ENCODE measurements around the gene CACNA2D4. TPM values are rescaled to one million over a fixed set of nuclear protein-coding genes. Genes with fewer than 3 reads are reported as not detected.
"Not testable (repeated sequence)": the region's sequence is repeated elsewhere in the genome, so short reads cannot be mapped to it uniquely, and the experiment has no call there.

The CACNA2D4 gene
- 1 to 10 TPM in 5 of 6 donors, under 1 TPM in 1; 0.46 to 3.6 (median 2.7) TPM for polyA plus RNA-seq (ENCODE audit: low read depth in 6 of 6)

DNA sequence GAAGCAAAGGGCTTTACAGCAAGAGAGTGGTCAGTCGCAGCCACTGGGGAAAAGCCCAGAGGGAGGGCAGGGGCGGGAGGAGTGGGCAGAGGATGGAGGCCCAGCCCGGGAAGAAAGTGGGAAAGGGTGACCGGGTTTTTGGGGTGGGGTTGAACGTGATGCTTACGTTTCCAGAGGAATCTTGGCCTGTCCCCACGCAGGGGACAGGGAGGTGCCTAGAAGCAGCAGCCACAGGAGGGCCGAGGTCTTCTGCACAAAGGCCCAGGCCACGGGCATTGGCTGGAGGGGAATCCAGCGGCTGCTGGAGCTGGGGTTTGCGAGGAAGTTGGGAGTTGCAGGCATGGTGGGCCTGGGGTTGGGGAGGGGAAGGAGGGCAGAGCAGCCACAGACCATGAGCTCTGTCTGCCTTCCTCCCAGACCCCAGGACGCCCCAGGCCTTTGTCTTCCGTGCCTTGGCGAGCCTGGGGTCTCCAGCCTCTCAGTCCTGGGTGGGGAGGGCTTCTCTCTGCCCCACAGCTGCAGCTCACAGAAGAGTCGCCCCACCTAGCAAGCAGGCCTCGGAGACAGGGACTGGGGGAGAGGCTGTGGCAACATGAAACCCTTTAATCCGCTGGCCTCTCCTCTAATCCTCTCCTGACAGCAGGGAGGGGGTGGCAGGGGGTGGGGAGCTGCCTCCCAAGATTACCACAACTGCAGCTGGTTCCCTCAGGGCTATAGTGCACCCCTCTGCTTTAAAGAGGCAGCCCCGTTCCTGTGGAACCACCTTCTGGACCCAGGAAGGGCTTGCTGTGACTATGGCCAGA is at the start of gene CACNA2D4:
Gene CACNA2D4, minus strand, starts transcription at position 572 of the 803 bp plus-strand sequence. Its CDS starts 179 bp downstream, at position 393.
- DNase-seq (no peak), ATAC-seq (ENCODE audit: low read depth in 2 of 2) (peak; percentile 7 to 11)
- Mint-ChIP-seq H3K27ac (peak within 1 kb of the TSS; percentile 94 to 100 (median 96)), H3K4me3 (peak within 1 kb of the TSS; percentile 92 to 99 (median 97)), H3K4me1 (peaks cover 39 to 57% (median 53%) of the 10 kb centered on the region in 3 donors), H3K9me3 (no peaks in the 10 kb centered on the region), H3K27me3 (peaks cover 0 to 19% (median 16%) of the 10 kb centered on the region in 3 donors), H3K36me3 (peaks cover 5 to 17% of the 10 kb centered on the region in 2 donors)

GRCh38 chr12:1966561-1967226 is 48.2 kb upstream of the CACNA2D4 start:
- H3K36me3 Mint-ChIP-seq = peaks cover 12 to 16% of the 10 kb centered on the region in 2 donors
- H3K9me3 Mint-ChIP-seq = no peaks in the 10 kb centered on the region
- H3K4me1 Mint-ChIP-seq = no peaks in the 10 kb centered on the region
- H3K27ac Mint-ChIP-seq = no peak overlapping the region
- no peaks in the 10 kb centered on the region for H3K27me3 Mint-ChIP-seq
- H3K4me3 Mint-ChIP-seq = no peak overlapping the region
- no peak for ATAC-seq (ENCODE audit: low read depth in 2 of 2)
- no peak for DNase-seq

DNA sequence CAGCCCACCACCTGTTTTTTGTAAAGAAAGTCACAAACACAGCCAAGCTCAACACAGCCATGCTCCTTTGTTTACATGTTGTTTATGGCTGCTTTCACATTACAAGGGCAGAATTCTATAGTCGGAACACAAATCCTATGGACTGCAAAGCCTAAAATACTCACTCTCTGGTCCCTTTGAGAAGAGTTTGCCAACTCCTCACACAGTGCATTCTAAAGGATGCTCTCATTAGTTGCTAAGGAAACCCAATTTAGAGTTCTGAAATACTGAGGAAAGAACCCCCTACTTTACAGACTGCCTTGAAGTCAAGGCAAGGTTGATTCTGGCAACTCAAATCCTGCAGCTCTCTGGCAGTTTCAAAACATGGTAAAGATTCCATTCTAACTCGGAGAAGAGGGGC is 47.5 kb upstream of the CACNA2D4 start:
- Mint-ChIP-seq H3K36me3 (peaks cover 20 to 22% of the 10 kb centered on the region in 2 donors), H3K27me3 (no peaks in the 10 kb centered on the region), H3K27ac (no peak overlapping the region), H3K4me1 (no peaks in the 10 kb centered on the region), H3K4me3 (no peak overlapping the region), H3K9me3 (no peaks in the 10 kb centered on the region)
- ATAC-seq (ENCODE audit: low read depth in 2 of 2) = no peak
- DNase-seq = no peak

GRCh38 chr12:1962051-1963020 is 43.9 kb upstream of the CACNA2D4 start:
- H3K36me3 Mint-ChIP-seq = peaks cover 35 to 39% of the 10 kb centered on the region in 2 donors

DNA sequence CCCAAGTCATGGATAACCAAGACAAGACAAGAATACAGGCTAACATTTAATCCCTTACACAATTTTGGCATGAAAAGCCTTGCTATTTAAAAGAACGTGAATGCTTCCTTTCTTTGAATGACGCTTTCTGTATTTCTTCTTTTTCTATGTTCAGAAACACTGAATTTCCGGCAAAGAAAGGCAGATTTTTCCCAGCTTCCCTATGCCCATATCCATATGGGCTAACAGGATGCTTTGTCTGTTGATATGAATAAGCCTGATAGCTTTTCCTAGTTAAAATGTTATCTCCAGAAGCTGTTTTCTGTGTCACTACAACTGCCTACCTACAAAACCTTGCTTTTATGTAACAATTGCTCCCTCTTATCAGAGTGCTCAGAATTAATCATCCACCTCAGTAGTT is 38.3 kb upstream of the CACNA2D4 start:
- Mint-ChIP-seq H3K36me3 (peaks cover 27 to 31% of the 10 kb centered on the region in 2 donors), H3K27ac (peak overlapping the region in 1 of 6 donors; percentile 63), H3K4me3 (no peak overlapping the region), H3K4me1 (no peaks in the 10 kb centered on the region), H3K9me3 (peaks cover 0 to 5% (median 3%) of the 10 kb centered on the region in 7 donors), H3K27me3 (no peaks in the 10 kb centered on the region)
- ATAC-seq (ENCODE audit: low read depth in 2 of 2) (no peak), DNase-seq (no peak)

More at GRCh38 chr12:1962051-1963020, 43.9 kb upstream of the CACNA2D4 start:
- Mint-ChIP-seq H3K9me3 (peaks cover 0 to 5% (median 3%) of the 10 kb centered on the region in 7 donors), H3K27me3 (no peaks in the 10 kb centered on the region), H3K4me1 (no peaks in the 10 kb centered on the region), H3K27ac (peak overlapping the region in 3 of 6 donors; percentile 34 to 60 (median 39)), H3K4me3 (no peak overlapping the region)
- ATAC-seq (ENCODE audit: low read depth in 2 of 2) (no peak), DNase-seq (no peak)

DNA sequence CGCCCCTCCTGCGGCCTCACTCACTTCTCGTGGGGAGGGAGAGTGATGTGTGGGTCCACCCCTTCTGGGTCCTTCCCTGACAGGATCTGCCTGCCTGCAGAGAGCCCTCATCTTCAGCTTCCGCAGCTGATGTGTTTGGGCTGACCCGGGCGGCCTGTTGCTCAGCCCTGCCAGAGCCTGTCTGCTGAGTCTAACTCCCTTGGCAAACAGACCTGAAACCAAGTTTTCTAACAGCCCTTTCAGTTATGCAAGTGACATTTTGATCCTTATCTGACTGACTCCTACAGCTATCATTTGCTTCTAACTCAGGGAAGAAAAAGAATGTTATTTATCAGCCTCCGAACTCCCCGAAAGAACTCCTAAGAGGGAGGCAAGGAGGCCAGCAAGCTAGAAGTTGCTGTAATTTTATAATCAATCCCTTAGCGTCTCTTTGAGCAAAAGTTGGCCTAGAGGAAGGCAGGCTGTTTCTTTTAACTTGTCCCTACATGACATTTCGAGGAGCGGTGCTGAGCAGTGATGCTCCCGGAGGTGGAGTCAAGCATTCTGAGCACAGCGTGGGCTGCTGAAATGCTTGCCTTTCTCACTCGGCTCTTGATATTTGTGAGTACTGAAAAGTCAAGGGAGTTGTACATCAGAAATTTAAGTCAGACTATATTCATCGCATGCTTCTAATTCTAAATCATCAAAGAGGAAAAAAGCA is 31.5 kb upstream of the CACNA2D4 start:
- Mint-ChIP-seq H3K27ac (peak overlapping the region in 2 of 6 donors; percentile 42 to 60), H3K9me3 (peaks cover 0 to 8% (median 0%) of the 10 kb centered on the region in 7 donors), H3K4me1 (no peaks in the 10 kb centered on the region), H3K27me3 (no peaks in the 10 kb centered on the region), H3K4me3 (no peak overlapping the region), H3K36me3 (peaks cover 40 to 43% of the 10 kb centered on the region in 2 donors)
- DNase-seq (no peak), ATAC-seq (ENCODE audit: low read depth in 2 of 2) (no peak)

- peaks cover 0 to 8% (median 0%) of the 10 kb centered on the region in 7 donors for H3K9me3 Mint-ChIP-seq
- ATAC-seq (ENCODE audit: low read depth in 2 of 2) = no peak
- H3K4me3 Mint-ChIP-seq = no peak overlapping the region
- H3K27ac Mint-ChIP-seq = no peak overlapping the region
- no peaks in the 10 kb centered on the region for H3K4me1 Mint-ChIP-seq
- DNase-seq = no peak
- no peaks in the 10 kb centered on the region for H3K27me3 Mint-ChIP-seq
- H3K36me3 Mint-ChIP-seq = peaks cover 43 to 51% of the 10 kb centered on the region in 2 donors
These were observed 30.4 kb upstream of the CACNA2D4 start for GRCh38 chr12:1948883-1949282.

- H3K4me3 Mint-ChIP-seq = no peak overlapping the region
- H3K4me1 Mint-ChIP-seq = no peaks in the 10 kb centered on the region
- no peak overlapping the region for H3K27ac Mint-ChIP-seq
- peaks cover 0 to 8% (median 0%) of the 10 kb centered on the region in 7 donors for H3K9me3 Mint-ChIP-seq
- H3K27me3 Mint-ChIP-seq = no peaks in the 10 kb centered on the region
- DNase-seq (no peak), ATAC-seq (ENCODE audit: low read depth in 2 of 2) (no peak)
- H3K36me3 Mint-ChIP-seq = peaks cover 48 to 49% of the 10 kb centered on the region in 2 donors
These were observed 28.6 kb upstream of the CACNA2D4 start for GRCh38 chr12:1947081-1947480.

DNA sequence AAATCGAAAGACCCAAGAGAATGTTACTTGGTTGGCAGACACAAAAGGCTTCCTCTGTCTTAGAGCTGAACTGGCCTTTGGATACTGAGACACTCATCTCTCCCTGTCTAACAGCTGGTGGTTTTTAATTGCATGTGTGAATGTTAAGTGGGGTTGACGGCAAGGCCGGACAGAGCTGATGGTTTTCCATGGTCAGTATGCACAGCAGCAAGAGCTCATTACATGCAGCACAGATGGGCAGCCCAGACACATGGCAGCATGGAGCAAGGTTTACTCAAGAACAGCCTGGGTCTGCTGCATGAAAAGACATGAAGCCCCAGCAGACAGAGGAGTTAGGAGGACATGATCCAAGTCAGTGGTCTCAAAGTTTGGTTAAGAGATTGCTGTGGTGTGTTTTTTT is 27.8 kb upstream of the CACNA2D4 start:
- no peak for ATAC-seq (ENCODE audit: low read depth in 2 of 2)
- Mint-ChIP-seq H3K36me3 (peaks cover 49 to 50% of the 10 kb centered on the region in 2 donors), H3K27me3 (no peaks in the 10 kb centered on the region), H3K27ac (peak overlapping the region in 1 of 6 donors; percentile 3), H3K9me3 (peaks cover 0 to 8% (median 0%) of the 10 kb centered on the region in 7 donors), H3K4me3 (no peak overlapping the region), H3K4me1 (no peaks in the 10 kb centered on the region)
- no peak for DNase-seq

- not testable (repeated sequence) for H3K9me3 Mint-ChIP-seq; ATAC-seq (ENCODE audit: low read depth in 2 of 2)
These were observed 27.1 kb upstream of the CACNA2D4 start for GRCh38 chr12:1945502-1945901.

DNA sequence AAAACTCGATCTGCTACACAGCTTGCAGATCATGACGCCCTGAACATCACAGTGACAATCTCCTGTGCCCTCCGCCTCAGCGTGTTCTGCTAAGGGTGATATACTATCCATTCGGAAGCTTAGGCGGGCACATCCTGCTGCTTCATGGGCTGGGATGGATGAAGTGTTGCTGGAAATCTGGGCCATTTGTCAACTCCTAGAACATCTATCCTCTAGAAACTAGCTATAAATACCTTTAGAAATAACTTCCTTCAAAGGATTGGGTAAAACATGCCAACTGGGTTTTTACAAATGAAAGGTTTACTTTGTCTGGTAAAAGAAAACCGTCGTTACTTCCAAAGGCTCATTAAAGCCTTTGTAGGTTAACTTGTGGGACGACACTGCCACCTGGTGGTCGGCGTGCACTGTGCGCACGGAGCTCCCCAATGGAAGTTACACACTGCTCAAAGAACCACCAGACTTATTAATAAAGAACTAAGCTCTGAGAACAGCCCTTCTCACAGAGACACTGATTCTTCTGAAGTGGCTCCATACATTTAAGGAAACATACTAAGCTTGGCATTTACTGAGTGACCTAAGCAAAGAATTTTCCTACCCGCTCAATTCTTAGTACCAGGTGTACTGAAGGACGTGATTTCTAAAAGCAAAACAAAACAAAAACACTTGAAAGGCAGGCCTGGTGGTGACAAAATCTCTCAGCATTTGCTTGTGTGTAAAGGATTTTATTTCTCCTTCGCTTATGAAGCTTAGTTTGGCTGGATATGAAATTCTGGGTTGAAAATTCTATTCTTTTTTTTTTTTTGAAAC is 21.6 kb upstream of the CACNA2D4 start:
- H3K9me3 Mint-ChIP-seq = peaks cover 0 to 1% (median 0%) of the 10 kb centered on the region in 7 donors
- ATAC-seq (ENCODE audit: low read depth in 2 of 2) (peak; percentile 99 to 100), DNase-seq (peak; percentile 80)
- peak overlapping the region in 1 of 8 donors; percentile 12 for H3K4me3 Mint-ChIP-seq
- peaks cover 6 to 9% (median 7%) of the 10 kb centered on the region in 3 donors for H3K4me1 Mint-ChIP-seq
- peaks cover 17 to 29% of the 10 kb centered on the region in 2 donors for H3K36me3 Mint-ChIP-seq
- H3K27me3 Mint-ChIP-seq = no peaks in the 10 kb centered on the region
- peak overlapping the region in 1 of 6 donors; percentile 43 for H3K27ac Mint-ChIP-seq

More at GRCh38 chr12:1945502-1945901, 27.1 kb upstream of the CACNA2D4 start:
- H3K4me3 Mint-ChIP-seq, H3K4me1 Mint-ChIP-seq, H3K27ac Mint-ChIP-seq, DNase-seq, H3K27me3 Mint-ChIP-seq: not testable (repeated sequence)
- H3K36me3 Mint-ChIP-seq = peaks cover 54 to 56% of the 10 kb centered on the region in 2 donors

DNA sequence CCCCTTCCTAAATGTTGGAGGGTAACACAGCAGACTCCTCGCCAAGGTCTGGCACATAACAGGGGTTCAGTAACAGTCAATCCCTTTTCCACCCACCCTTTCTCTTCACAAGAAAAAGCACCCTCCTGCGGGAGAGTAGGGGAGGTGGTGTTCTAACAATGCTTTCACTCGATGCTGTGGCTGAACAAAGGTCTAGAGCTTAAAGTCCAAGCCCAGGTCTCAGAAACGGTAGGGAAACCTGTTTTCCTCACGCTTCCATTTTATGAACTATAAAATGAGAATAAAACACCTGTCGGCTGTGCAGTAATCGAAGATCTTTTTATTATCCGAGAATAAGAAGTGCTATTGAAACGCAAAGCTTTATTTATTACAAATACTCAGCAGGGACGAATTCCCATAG is 20.9 kb upstream of the CACNA2D4 start:
- Mint-ChIP-seq H3K27ac (no peak overlapping the region), H3K9me3 (peaks cover 0 to 1% (median 0%) of the 10 kb centered on the region in 7 donors), H3K36me3 (peaks cover 16 to 25% of the 10 kb centered on the region in 2 donors), H3K4me3 (no peak overlapping the region), H3K27me3 (no peaks in the 10 kb centered on the region), H3K4me1 (peaks cover 7 to 10% (median 7%) of the 10 kb centered on the region in 3 donors)
- ATAC-seq (ENCODE audit: low read depth in 2 of 2) = no peak
- no peak for DNase-seq
